Ovary (tissue), 3 donors: ENCODE data around the gene POMGNT1.

Experiments
- CTCF ChIP-seq, 3 donors: fragments of 450-650 bp in 2 of 3; fragments of 200-600 bp in 1 of 3; IDR thresholded peaks; one replicate each; pipeline versions ENCODE4 v1.5.1 to v1.8.0; 2016 to 2022; ENCODE audit warnings: antibody characterized with exemption in 3 of 3, mild to moderate bottlenecking in 1 of 3
- EP300 ChIP-seq: sonication (generic); formaldehyde crosslinking; IDR thresholded peaks from one replicate; pipeline ENCODE4 v1.6.1; 2017; ENCODE audit warnings: antibody characterized with exemption
- donor health status: DM: no; HTN: no; CAD: no.

- TF ChIP-seq CTCF (IDR thresholded peaks at IDR 0.05) (no peak), EP300 (no peak)
These were observed 672 bp downstream of the POMGNT1 start for GRCh38 chr1:46197560-46197963.
